Hematopoietic multipotent progenitor cell treated with erythropoietin and hydrocortisone succinate and interleukin-3 and kit ligand, for 15 days (in vitro differentiated cells): Measurements from ENCODE around the gene TANC1.

ENCODE experiments used
- DNase-seq: peaks from one replicate; pipeline ENCODE4 v3.0.0-alpha.2; 2015; ENCODE audit warnings: low spot score

Gene TANC1

GRCh38 chr2:159063677-159064076 lies 95.2 kb downstream of the TANC1 start:
- no peak for DNase-seq

GRCh38 chr2:159064446-159065301 lies 96.2 kb downstream of the TANC1 start:
- DNase-seq, result no peak

- no peak for DNase-seq
These were observed 96.9 kb downstream of the TANC1 start for GRCh38 chr2:159065313-159065712.

- no peak for DNase-seq
These were observed 97.5 kb downstream of the TANC1 start for GRCh38 chr2:159065891-159066290.

GRCh38 chr2:159066541-159067156 lies 98.2 kb downstream of the TANC1 start:
- no peak for DNase-seq

- DNase-seq, result no peak
These were observed 99.5 kb downstream of the TANC1 start for GRCh38 chr2:159067971-159068370.

GRCh38 chr2:159069229-159069628 lies 100.8 kb downstream of the TANC1 start:
- DNase-seq, result no peak

- DNase-seq, result no peak
These were observed 101.8 kb downstream of the TANC1 start for GRCh38 chr2:159070235-159070634.

- no peak for DNase-seq
These were observed 102.9 kb downstream of the TANC1 start for GRCh38 chr2:159071190-159071915.

- no peak for DNase-seq
These were observed 104.4 kb downstream of the TANC1 start for GRCh38 chr2:159072795-159073194.

- no peak for DNase-seq
These were observed 104.8 kb downstream of the TANC1 start for GRCh38 chr2:159073256-159073655.

GRCh38 chr2:159074605-159075004 lies 106.2 kb downstream of the TANC1 start:
- DNase-seq, result no peak

GRCh38 chr2:159075727-159076126 lies 107.3 kb downstream of the TANC1 start:
- DNase-seq, result no peak

GRCh38 chr2:159076241-159076640 lies 107.8 kb downstream of the TANC1 start:
- no peak for DNase-seq

GRCh38 chr2:159077869-159078268 lies 109.4 kb downstream of the TANC1 start:
- DNase-seq, result no peak

GRCh38 chr2:159078443-159078842 lies 110.0 kb downstream of the TANC1 start:
- DNase-seq, result no peak

- DNase-seq, result no peak
These were observed 112.2 kb downstream of the TANC1 start for GRCh38 chr2:159080641-159081040.

GRCh38 chr2:159082119-159082518 lies 113.7 kb downstream of the TANC1 start:
- DNase-seq, result no peak

GRCh38 chr2:159084384-159085370 lies 116.2 kb downstream of the TANC1 start:
- no peak for DNase-seq

- DNase-seq, result peak; percentile 34
These were observed 117.9 kb downstream of the TANC1 start for GRCh38 chr2:159086342-159086741.

- no peak for DNase-seq
These were observed 118.4 kb downstream of the TANC1 start for GRCh38 chr2:159086826-159087225.

- no peak for DNase-seq
These were observed 120.5 kb downstream of the TANC1 start for GRCh38 chr2:159088906-159089305.
